Measurements from ENCODE around the gene RPS25. TPM values are rescaled to one million over a fixed set of nuclear protein-coding genes. Genes with fewer than 3 reads are reported as not detected.

Gene RPS25
- total and polyA plus RNA-seq, 9 of the 15 experiments (the other 6 are each of a cell fraction or from before 2014, with no cell fraction given): 1,553 to 5,486 (median 2,471) TPM

DNA sequence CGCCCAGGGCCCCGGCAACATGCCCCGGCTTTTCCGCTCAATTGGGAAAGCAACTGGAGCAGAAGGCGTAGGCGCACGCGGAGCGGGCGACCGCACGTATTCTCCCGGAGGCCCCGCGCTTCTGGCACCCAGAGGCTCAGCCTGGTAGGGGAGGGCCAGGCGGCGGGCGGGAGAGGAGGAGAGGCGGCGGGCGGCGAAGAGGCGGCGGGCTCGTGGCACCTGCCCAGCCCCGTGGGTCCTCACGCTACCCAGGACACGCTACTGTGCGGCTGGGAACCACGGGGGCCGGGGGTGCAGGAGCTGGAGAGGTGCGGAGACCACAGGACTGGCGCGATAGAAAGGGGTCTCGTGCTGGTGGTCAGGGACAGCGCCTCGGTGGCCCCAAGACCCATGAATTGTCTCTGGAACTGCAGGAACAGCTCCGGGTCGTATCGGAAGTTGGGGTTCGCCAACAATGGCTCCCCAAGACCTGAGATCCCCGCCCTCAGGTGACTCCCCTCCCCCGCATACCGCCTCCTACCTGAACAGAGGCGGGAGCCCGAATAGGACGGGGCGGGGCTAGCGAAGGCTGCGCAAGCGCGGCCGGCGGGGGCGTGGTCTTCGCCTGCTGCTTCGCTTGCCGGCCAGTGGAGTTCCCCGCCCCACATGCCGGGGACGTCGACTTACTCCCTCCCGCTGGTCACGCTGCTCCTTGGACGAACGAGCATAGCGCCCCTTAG lies 12.3 kb upstream of the RPS25 start, which contains the start of gene SLC37A4 (continued):
- TF ChIP-seq, protein P1, sequence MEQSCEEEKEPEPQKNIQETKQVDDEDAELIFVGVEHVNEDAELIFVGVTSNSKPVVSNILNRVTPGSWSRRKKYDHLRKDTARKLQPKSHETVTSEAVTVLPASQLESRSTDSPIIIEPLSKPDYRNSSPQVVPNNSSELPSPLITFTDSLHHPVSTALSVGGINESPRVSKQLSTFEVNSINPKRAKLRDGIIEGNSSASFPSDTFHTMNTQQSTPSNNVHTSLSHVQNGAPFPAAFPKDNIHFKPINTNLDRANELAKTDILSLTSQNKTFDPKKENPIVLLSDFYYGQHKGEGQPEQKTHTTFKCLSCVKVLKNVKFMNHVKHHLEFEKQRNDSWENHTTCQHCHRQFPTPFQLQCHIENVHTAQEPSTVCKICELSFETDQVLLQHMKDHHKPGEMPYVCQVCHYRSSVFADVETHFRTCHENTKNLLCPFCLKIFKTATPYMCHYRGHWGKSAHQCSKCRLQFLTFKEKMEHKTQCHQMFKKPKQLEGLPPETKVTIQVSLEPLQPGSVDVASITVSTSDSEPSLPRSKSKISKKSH (CRISPR knock-in tag; IDR thresholded peaks at IDR 0.05): no peak
- TF ChIP-seq, protein P2, sequence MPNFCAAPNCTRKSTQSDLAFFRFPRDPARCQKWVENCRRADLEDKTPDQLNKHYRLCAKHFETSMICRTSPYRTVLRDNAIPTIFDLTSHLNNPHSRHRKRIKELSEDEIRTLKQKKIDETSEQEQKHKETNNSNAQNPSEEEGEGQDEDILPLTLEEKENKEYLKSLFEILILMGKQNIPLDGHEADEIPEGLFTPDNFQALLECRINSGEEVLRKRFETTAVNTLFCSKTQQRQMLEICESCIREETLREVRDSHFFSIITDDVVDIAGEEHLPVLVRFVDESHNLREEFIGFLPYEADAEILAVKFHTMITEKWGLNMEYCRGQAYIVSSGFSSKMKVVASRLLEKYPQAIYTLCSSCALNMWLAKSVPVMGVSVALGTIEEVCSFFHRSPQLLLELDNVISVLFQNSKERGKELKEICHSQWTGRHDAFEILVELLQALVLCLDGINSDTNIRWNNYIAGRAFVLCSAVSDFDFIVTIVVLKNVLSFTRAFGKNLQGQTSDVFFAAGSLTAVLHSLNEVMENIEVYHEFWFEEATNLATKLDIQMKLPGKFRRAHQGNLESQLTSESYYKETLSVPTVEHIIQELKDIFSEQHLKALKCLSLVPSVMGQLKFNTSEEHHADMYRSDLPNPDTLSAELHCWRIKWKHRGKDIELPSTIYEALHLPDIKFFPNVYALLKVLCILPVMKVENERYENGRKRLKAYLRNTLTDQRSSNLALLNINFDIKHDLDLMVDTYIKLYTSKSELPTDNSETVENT (CRISPR knock-in tag; IDR thresholded peaks at IDR 0.05): 0 out of 2 replicates have a peak, but pooled peaks have one; percentile 15
- no peak for TF ChIP-seq GABPA (tag; conservative IDR thresholded peaks at IDR 0.05; ENCODE audit: low read depth)
- TF ChIP-seq TBP (optimal IDR thresholded peaks at IDR 0.05; ENCODE audit: low read depth, low read length): peak; percentile 34
- no peak for TF ChIP-seq BACH1 (tag; IDR thresholded peaks at IDR 0.05)
- no peak for TF ChIP-seq ZNF354B (CRISPR knock-in tag; IDR thresholded peaks at IDR 0.05)
- peak; percentile 66; the same call in 1 of the 2 replicates for TF ChIP-seq EP400 (IDR thresholded peaks at IDR 0.05)
- TF ChIP-seq ZEB2 (IDR thresholded peaks at IDR 0.05): peak; percentile 98
- TF ChIP-seq FOSL1 (tag; conservative IDR thresholded peaks at IDR 0.05): no peak
- TF ChIP-seq RBM17 (IDR thresholded peaks at IDR 0.05; ENCODE audit: borderline replicate concordance, low read depth, low read length): no peak
- TF ChIP-seq, protein P3, sequence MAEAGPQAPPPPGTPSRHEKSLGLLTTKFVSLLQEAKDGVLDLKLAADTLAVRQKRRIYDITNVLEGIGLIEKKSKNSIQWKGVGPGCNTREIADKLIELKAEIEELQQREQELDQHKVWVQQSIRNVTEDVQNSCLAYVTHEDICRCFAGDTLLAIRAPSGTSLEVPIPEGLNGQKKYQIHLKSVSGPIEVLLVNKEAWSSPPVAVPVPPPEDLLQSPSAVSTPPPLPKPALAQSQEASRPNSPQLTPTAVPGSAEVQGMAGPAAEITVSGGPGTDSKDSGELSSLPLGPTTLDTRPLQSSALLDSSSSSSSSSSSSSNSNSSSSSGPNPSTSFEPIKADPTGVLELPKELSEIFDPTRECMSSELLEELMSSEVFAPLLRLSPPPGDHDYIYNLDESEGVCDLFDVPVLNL (CRISPR knock-in tag; IDR thresholded peaks at IDR 0.05; ENCODE audit: low read depth): no peak
- no peak for TF ChIP-seq ZNF507 (tag; conservative IDR thresholded peaks at IDR 0.05)
- TF ChIP-seq YY1 (IDR thresholded peaks at IDR 0.05; ENCODE audit: borderline replicate concordance in 1 of 3, control insufficient read depth in 1 of 3, extremely low read depth in 1 of 3, insufficient read depth in 3 of 3, insufficient read length in 1 of 3, insufficient replicate concordance in 2 of 3, low read depth in 1 of 3, low read length in 2 of 3): peak in 2 of 3 experiments; percentile 9 to 45
- TF ChIP-seq SNRNP70 (optimal IDR thresholded peaks at IDR 0.05; ENCODE audit: low read depth, low read length): no peak
- TF ChIP-seq, protein P4, sequence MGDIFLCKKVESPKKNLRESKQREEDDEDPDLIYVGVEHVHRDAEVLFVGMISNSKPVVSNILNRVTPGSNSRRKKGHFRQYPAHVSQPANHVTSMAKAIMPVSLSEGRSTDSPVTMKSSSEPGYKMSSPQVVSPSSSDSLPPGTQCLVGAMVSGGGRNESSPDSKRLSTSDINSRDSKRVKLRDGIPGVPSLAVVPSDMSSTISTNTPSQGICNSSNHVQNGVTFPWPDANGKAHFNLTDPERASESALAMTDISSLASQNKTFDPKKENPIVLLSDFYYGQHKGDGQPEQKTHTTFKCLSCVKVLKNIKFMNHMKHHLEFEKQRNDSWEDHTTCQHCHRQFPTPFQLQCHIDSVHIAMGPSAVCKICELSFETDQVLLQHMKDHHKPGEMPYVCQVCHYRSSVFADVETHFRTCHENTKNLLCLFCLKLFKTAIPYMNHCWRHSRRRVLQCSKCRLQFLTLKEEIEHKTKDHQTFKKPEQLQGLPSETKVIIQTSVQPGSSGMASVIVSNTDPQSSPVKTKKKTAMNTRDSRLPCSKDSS (IDR thresholded peaks at IDR 0.05; ENCODE audit: low read depth, partially characterized antibody): no peak
- no peak for TF ChIP-seq ZNF561 (CRISPR knock-in tag; conservative IDR thresholded peaks at IDR 0.05)
- TF ChIP-seq PTBP1 (IDR thresholded peaks at IDR 0.05; ENCODE audit: low read depth, low read length): no peak
- peak; percentile 93 for TF ChIP-seq EGR1 (conservative IDR thresholded peaks at IDR 0.05)
- TF ChIP-seq BRD9 (IDR thresholded peaks at IDR 0.05; ENCODE audit: low read depth, partially characterized antibody): no peak
- 0 out of 2 replicates have a peak, but pooled peaks have one; percentile 45 for TF ChIP-seq ERF (CRISPR knock-in tag; IDR thresholded peaks at IDR 0.05)
- no peak for TF ChIP-seq MCM2 (IDR thresholded peaks at IDR 0.05; ENCODE audit: low read depth)
- no peak for TF ChIP-seq SMARCB1 (IDR thresholded peaks at IDR 0.05; ENCODE audit: insufficient read length, low read depth)

Measured in K562 (cell line).